Spleen (tissue), 7 donors: Measurements from ENCODE around the gene KCNJ12.

Experiments
- CTCF ChIP-seq, 11 experiments: fragments of 200-600 bp in 7 of 11; fragments of 450-650 bp in 4 of 11; sonication (generic) in 4 of 11; IDR thresholded peaks in 8 of 11; conservative IDR thresholded peaks in 3 of 11; 1 replicate in 7 of 11; 2 replicates in 4 of 11; pipeline versions ENCODE4 v1.4.0 to v1.8.0; 2016 to 2021; ENCODE audit warnings: antibody characterized with exemption in 11 of 11, inconsistent platforms in 4 of 11, mild to moderate bottlenecking in 1 of 11
- POLR2AphosphoS5 ChIP-seq, 3 donors: sonication (generic); formaldehyde crosslinking; IDR thresholded peaks; one replicate each; pipeline ENCODE4 v1.5.1; 2017; ENCODE audit warnings: antibody characterized with exemption in 3 of 3
- donor health status: DM: no; HTN: no; CAD: no; lungs with moderate emphysema.
- donor health status: DM: no; HTN: no; CAD: no.
- donor health status: DM: no; HTN: no; CAD: no.

- TF ChIP-seq CTCF (IDR thresholded peaks at IDR 0.05 in 8 of 11, conservative IDR thresholded peaks at IDR 0.05 in 3 of 11) (no peak), POLR2AphosphoS5 (IDR thresholded peaks at IDR 0.05) (no peak)
Observed at GRCh38 chr17:21399474-21400186, 23.5 kb downstream of the KCNJ12 start.
